ENCODE measurements around the gene SP2. TPM values are rescaled to one million over a fixed set of nuclear protein-coding genes. Genes with fewer than 3 reads are reported as not detected.

Gene SP2
- total and polyA plus RNA-seq, 11 donors, result 4.1 to 21.2 (median 16.0) TPM

DNA sequence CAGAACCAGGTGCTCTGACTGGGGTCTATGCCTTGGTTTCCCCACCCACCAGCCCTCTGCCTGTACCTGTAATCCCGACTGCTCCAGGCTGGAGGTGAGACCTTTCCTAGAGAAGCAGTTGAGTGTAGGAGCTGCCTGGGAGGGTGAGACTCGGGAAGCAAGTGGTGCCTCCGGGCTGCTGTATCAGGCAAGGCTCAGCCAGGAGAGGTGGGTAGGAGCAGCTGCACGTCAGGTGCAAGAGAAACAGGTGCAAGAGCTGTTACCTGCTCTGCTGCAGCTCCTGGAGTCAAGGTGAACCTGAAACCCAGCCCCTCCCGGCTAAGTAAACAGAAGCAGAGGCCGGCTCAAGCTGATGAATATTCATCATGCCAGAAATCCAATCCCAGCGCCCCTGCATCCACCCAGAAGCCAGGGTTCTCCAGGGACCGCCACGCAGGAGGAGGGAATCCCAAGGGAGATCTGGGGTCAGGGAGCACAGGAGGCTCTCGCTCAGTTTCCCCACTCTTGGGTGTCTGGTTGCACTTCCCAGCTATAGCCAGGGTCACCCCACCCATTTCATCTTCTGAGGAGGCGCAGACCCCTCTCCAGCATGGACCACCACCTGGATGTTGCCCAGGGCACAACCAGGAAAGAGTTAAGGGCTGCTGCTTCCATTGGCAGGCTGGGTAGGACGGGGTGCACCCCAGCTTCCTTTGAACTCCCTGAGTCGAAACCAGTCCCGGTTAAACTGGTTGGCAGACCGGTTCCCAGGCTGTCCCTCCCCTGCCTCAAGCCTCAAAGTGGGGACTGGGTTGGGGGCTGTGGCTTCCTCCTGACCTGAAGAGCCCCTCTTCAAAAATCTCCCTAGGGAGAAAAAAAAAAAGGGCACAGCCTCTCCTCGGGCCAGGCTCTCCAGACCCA lies 61.8 kb downstream of the SP2 start, which contains the start of gene PRR15L:
Gene PRR15L, minus strand, starts transcription at position 293 of the 900 bp plus-strand sequence. CDS start 4,649 bp downstream, outside the sequence.
- intact Hi-C loops (cut with DNase I), result no loop called here
- Histone ChIP-seq H3K4me3 (no peak within 1 kb of the TSS), H3K27ac (no peak within 1 kb of the TSS), H3K9me3 (peaks cover 0 to 4% (median 0%) of the 10 kb centered on the region in 12 donors), H3K27me3 (no peaks in the 10 kb centered on the region), H3K4me1 (no peaks in the 10 kb centered on the region), H3K36me3 (no peaks in the 10 kb centered on the region)
- no peak for TF ChIP-seq POLR2A (IDR thresholded peaks at IDR 0.05)
- TF ChIP-seq, protein P1, sequence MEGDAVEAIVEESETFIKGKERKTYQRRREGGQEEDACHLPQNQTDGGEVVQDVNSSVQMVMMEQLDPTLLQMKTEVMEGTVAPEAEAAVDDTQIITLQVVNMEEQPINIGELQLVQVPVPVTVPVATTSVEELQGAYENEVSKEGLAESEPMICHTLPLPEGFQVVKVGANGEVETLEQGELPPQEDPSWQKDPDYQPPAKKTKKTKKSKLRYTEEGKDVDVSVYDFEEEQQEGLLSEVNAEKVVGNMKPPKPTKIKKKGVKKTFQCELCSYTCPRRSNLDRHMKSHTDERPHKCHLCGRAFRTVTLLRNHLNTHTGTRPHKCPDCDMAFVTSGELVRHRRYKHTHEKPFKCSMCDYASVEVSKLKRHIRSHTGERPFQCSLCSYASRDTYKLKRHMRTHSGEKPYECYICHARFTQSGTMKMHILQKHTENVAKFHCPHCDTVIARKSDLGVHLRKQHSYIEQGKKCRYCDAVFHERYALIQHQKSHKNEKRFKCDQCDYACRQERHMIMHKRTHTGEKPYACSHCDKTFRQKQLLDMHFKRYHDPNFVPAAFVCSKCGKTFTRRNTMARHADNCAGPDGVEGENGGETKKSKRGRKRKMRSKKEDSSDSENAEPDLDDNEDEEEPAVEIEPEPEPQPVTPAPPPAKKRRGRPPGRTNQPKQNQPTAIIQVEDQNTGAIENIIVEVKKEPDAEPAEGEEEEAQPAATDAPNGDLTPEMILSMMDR (IDR thresholded peaks at IDR 0.05), result no peak
- 48 to 59% (median 53%) methylated on average over 14 to 16 of the region's 16 CpGs for WGBS, 4 donors
- ATAC-seq (no peak), DNase-seq (no peak)

DNA sequence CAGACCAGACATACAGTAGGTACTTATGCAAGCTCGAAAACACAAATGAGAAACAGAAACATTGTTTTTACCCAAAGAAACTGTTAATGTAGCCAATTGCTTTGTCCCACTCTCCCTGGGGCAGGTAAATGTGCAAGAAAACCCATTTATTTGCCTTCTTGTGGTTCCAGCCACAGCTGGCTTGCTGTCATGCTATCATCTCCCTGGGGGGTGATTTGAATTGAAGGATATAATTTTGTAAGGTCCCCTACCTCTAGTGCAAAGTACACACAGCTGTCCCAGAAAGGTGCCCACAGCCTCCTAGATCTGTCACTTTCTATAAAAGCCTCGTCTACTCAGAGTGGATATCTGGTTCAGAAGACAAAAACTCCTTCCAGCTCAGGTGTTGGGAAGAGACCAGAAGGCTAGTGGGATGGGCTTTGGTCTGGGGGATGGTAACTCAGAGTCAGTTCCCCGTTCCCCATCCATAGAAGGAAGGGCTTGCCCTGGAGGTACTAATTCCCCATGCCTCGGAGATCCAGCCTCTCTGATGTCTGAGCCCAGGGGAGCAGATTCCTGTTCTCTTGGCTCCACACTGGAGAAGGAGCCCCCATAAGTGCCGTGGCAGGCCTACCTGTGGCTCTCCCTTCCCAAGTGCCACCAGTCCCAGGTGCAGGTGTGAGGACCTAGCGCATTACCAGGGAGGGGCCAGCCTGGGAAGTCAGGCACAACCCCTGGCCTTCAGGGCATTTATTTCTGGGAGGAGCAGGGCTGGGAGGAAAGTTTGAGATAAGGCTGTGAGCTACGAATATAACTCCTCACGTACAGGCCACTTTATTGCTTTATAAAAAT lies 64.0 kb downstream of the SP2 start:
- DNase-seq (no peak), ATAC-seq (peak in 1 of 4 donors; percentile 33)
- Histone ChIP-seq H3K9me3 (peaks cover 0 to 4% (median 0%) of the 10 kb centered on the region in 12 donors), H3K36me3 (no peaks in the 10 kb centered on the region), H3K27ac (no peak overlapping the region), H3K4me3 (no peak overlapping the region), H3K4me1 (no peaks in the 10 kb centered on the region), H3K27me3 (no peaks in the 10 kb centered on the region)
- TF ChIP-seq, protein P1 (IDR thresholded peaks at IDR 0.05), result no peak
- no peak for TF ChIP-seq POLR2A (IDR thresholded peaks at IDR 0.05)
- intact Hi-C loops (cut with DNase I), result no loop called here
- WGBS, 4 donors, result 57 to 74% (median 66%) methylated on average over 6 to 8 of the region's 8 CpGs

DNA sequence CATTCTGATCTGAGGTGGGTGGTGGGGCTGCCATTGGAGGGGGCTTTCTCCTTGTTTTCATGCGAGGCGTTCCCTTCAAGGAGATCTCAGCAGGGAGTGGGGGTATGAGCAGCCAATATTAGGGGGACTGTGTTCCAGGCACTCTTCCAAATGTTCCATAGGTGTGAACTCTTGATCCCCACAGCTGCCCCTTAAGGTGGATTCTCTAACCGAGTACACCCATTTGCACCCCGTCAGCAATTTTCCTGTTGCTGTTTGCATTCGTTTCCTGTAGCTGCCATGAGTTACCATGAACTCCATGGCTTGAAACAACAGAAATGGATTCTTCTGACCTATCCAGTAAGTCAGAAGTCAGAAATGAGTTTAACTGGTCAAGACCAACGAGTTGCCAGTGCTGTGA lies 65.4 kb downstream of the SP2 start:
- Histone ChIP-seq H3K4me3 (no peak overlapping the region), H3K36me3 (no peaks in the 10 kb centered on the region), H3K4me1 (peaks cover 0 to 4% (median 0%) of the 10 kb centered on the region in 12 donors), H3K9me3 (peaks cover 0 to 4% (median 0%) of the 10 kb centered on the region in 12 donors), H3K27ac (no peak overlapping the region), H3K27me3 (no peaks in the 10 kb centered on the region)
- intact Hi-C loops (cut with DNase I), result no loop called here
- ATAC-seq (no peak), DNase-seq (no peak)
- no peak for TF ChIP-seq POLR2A (IDR thresholded peaks at IDR 0.05)
- TF ChIP-seq, protein P1 (IDR thresholded peaks at IDR 0.05), result no peak
- 77 to 86% (median 83%) methylated on average over 6 of the region's 6 CpGs for WGBS, 4 donors

DNA sequence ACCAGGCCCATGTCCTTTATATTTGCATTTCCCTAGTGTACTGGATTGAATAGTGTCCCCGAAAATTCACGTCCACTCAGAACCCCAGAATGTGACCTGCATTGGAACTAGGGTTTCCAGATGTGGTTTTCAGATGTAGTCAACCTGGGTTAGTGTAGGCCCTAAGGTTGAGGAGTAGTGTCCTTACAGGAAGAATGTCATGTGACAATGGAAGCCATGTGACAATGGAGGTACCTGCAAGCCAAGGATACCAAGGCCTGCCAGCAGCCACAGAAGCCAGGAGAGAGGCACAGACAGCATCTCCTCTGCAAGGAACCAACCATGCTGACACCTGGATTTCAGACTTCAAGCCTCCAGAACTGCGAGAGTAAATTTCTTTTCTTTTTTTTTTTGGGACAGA lies 66.9 kb downstream of the SP2 start:
- H3K4me1 ChIP-seq, result peaks cover 0 to 5% (median 0%) of the 10 kb centered on the region in 12 donors
- no peak overlapping the region for H3K4me3 ChIP-seq
- DNase-seq (no peak), ATAC-seq (no peak)
- no peak overlapping the region for H3K27ac ChIP-seq
- TF ChIP-seq, protein P1 (IDR thresholded peaks at IDR 0.05), result no peak
- no peak for TF ChIP-seq POLR2A (IDR thresholded peaks at IDR 0.05)
- WGBS, 4 donors, result 80 to 97% (median 95%) methylated on average over 3 of the region's 3 CpGs
- peaks cover 0 to 4% (median 0%) of the 10 kb centered on the region in 12 donors for H3K9me3 ChIP-seq
- no peaks in the 10 kb centered on the region for H3K27me3 ChIP-seq
- intact Hi-C loops (cut with DNase I), result no loop called here
- no peaks in the 10 kb centered on the region for H3K36me3 ChIP-seq
